Cardiac fibroblast (primary cell): ENCODE measurements around the gene AGBL4.

ENCODE experiments used
- DNase-seq, 2 donors: peaks; one replicate each; pipeline versions ENCODE4 v3.0.0 to v3.0.0-alpha.2; 2010; ENCODE audit warnings: low read depth in 2 of 2
- H3K4me3 ChIP-seq, 2 donors: replicated peaks in 1 of 2; 1 replicate in 1 of 2; 2 replicates in 1 of 2; pipeline ENCODE4 v1.5.1; 2011; ENCODE audit warnings: low read depth in 2 of 2, low read length in 2 of 2, mild to moderate bottlenecking in 2 of 2, moderate library complexity in 1 of 2
- CTCF ChIP-seq: IDR thresholded peaks from one replicate; pipeline ENCODE4 v1.5.1; 2011; ENCODE audit warnings: low read depth, mild to moderate bottlenecking, low read length, inconsistent platforms

Gene AGBL4

GRCh38 chr1:48571303-48571987 is 1452.3 kb downstream of the AGBL4 start:
- no peak overlapping the region for H3K4me3 ChIP-seq
- DNase-seq: no peak
- TF ChIP-seq CTCF: no peak

GRCh38 chr1:48570568-48570967 is 1453.2 kb downstream of the AGBL4 start:
- no peak for DNase-seq
- no peak for TF ChIP-seq CTCF
- no peak overlapping the region for H3K4me3 ChIP-seq

GRCh38 chr1:48568501-48568900 is 1455.3 kb downstream of the AGBL4 start:
- no peak overlapping the region for H3K4me3 ChIP-seq
- no peak for TF ChIP-seq CTCF
- DNase-seq: no peak

- DNase-seq: no peak
- no peak for TF ChIP-seq CTCF
- H3K4me3 ChIP-seq: no peak overlapping the region
These were observed 1457.3 kb downstream of the AGBL4 start for GRCh38 chr1:48566492-48566891.

GRCh38 chr1:48563021-48563420 is 1460.7 kb downstream of the AGBL4 start:
- no peak for DNase-seq
- no peak for TF ChIP-seq CTCF
- H3K4me3 ChIP-seq: no peak overlapping the region

GRCh38 chr1:48561444-48561843 is 1462.3 kb downstream of the AGBL4 start:
- no peak for TF ChIP-seq CTCF
- DNase-seq: no peak
- H3K4me3 ChIP-seq: no peak overlapping the region

- no peak overlapping the region for H3K4me3 ChIP-seq
- no peak for TF ChIP-seq CTCF
- no peak for DNase-seq
These were observed 1463.2 kb downstream of the AGBL4 start for GRCh38 chr1:48560577-48560976.
